Measurements from ENCODE around the gene NPY. TPM values are rescaled to one million over a fixed set of nuclear protein-coding genes. Genes with fewer than 3 reads are reported as not detected.

Gene NPY
- total RNA-seq, 1 experiment from 2014 or later, result not detected

DNA sequence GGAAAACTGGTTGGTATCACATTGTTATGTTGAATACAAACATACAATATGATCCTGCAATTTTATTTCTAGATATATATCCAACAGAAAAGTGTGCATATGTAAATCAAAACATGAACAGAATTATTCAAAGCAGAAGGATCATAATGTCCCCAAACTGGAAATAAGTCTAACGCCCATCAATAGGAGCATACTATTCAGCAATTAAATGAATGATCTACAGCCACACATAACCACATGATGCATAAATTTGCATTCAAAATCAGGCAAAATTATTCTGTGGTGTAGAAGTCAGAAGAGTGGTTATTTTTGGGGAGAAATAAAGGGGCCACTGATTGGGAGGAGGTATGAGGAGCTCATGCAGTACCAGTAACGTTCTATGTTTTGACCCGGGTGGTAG, 28.6 kb downstream of the NPY start:
- ChIA-PET CTCF (no interaction called here), POLR2A (no interaction called here)
- no TSS peak for BruUV-seq (replicated peaks)
- Histone ChIP-seq H3K4me1 (ENCODE audit: control insufficient read depth, insufficient read depth, low read length) (no peaks in the 10 kb centered on the region), H3K36me3 (ENCODE audit: control insufficient read depth, insufficient read depth, low read length) (no peaks in the 10 kb centered on the region), H3K9me3 (ENCODE audit: control insufficient read depth, insufficient read depth, low read depth, low read length) (no peaks in the 10 kb centered on the region), H3K27me3 (ENCODE audit: control insufficient read depth, insufficient read depth, low read length) (peaks cover 6% of the 10 kb centered on the region), H3K27ac (ENCODE audit: low read length) (no peak overlapping the region), H3K4me3 (ENCODE audit: low read depth in 2 of 2, low read length in 2 of 2) (no peak overlapping the region)
- in situ Hi-C loops (cut with HindIII; ENCODE audit: low pct_unique_long_range_greater_than_20kb, low sequenced_read_pairs) (no loop called here), intact Hi-C loops (cut with micrococcal nuclease; ENCODE audit: unreplicated experiment) (no loop called here)
- TF ChIP-seq, protein P1, sequence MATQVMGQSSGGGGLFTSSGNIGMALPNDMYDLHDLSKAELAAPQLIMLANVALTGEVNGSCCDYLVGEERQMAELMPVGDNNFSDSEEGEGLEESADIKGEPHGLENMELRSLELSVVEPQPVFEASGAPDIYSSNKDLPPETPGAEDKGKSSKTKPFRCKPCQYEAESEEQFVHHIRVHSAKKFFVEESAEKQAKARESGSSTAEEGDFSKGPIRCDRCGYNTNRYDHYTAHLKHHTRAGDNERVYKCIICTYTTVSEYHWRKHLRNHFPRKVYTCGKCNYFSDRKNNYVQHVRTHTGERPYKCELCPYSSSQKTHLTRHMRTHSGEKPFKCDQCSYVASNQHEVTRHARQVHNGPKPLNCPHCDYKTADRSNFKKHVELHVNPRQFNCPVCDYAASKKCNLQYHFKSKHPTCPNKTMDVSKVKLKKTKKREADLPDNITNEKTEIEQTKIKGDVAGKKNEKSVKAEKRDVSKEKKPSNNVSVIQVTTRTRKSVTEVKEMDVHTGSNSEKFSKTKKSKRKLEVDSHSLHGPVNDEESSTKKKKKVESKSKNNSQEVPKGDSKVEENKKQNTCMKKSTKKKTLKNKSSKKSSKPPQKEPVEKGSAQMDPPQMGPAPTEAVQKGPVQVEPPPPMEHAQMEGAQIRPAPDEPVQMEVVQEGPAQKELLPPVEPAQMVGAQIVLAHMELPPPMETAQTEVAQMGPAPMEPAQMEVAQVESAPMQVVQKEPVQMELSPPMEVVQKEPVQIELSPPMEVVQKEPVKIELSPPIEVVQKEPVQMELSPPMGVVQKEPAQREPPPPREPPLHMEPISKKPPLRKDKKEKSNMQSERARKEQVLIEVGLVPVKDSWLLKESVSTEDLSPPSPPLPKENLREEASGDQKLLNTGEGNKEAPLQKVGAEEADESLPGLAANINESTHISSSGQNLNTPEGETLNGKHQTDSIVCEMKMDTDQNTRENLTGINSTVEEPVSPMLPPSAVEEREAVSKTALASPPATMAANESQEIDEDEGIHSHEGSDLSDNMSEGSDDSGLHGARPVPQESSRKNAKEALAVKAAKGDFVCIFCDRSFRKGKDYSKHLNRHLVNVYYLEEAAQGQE (IDR thresholded peaks at IDR 0.05; ENCODE audit: insufficient read depth in 1 of 2, low read depth in 2 of 2, low read length in 1 of 2), result no peak
- TF ChIP-seq, protein P2, sequence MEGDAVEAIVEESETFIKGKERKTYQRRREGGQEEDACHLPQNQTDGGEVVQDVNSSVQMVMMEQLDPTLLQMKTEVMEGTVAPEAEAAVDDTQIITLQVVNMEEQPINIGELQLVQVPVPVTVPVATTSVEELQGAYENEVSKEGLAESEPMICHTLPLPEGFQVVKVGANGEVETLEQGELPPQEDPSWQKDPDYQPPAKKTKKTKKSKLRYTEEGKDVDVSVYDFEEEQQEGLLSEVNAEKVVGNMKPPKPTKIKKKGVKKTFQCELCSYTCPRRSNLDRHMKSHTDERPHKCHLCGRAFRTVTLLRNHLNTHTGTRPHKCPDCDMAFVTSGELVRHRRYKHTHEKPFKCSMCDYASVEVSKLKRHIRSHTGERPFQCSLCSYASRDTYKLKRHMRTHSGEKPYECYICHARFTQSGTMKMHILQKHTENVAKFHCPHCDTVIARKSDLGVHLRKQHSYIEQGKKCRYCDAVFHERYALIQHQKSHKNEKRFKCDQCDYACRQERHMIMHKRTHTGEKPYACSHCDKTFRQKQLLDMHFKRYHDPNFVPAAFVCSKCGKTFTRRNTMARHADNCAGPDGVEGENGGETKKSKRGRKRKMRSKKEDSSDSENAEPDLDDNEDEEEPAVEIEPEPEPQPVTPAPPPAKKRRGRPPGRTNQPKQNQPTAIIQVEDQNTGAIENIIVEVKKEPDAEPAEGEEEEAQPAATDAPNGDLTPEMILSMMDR (IDR thresholded peaks at IDR 0.05), result no peak
- TF ChIP-seq TCF7L2 (IDR thresholded peaks at IDR 0.05; ENCODE audit: low read depth, low read length), result no peak
- no peak for DNase-seq (ENCODE audit: low read depth, low spot score)
- no peak for ATAC-seq

DNA sequence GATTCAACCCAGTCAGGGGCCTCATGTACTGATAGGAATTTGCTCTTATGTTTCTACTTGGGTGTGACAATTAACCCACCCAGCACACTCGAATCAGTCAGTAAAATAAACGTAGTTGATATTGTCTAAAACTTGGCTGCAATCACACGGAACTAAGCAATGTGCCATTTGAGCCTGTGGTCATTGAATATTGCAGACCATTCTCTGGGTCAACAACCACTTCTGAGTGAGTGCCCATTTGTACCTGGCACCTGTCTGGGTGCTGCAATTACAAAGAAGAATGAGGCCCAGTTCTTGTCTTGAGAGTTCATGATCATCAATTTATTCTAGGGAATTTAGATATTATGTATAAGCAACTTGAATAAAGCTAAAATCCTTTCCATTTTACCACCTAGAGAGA, 29.8 kb downstream of the NPY start:
- peaks cover 9% of the 10 kb centered on the region for H3K27me3 ChIP-seq (ENCODE audit: control insufficient read depth, insufficient read depth, low read length)
- CTCF ChIA-PET, result interaction anchor here (0.6 kb wide), 1 partner anchor 779 kb away, joined by 6 read pairs; no protein-coding TSS in a partner anchor
- TF ChIP-seq, protein P1 (IDR thresholded peaks at IDR 0.05; ENCODE audit: insufficient read depth in 1 of 2, low read depth in 2 of 2, low read length in 1 of 2), result no peak
- TF ChIP-seq, protein P2 (IDR thresholded peaks at IDR 0.05), result no peak
- TF ChIP-seq TCF7L2 (IDR thresholded peaks at IDR 0.05; ENCODE audit: low read depth, low read length) (no peak), POLR2AphosphoS5 (IDR thresholded peaks at IDR 0.05; ENCODE audit: low read depth, low read length) (no peak), SIN3A (IDR thresholded peaks at IDR 0.05; ENCODE audit: borderline replicate concordance, insufficient read depth, low read depth, low read length) (no peak)
- in situ Hi-C loops (cut with HindIII; ENCODE audit: low pct_unique_long_range_greater_than_20kb, low sequenced_read_pairs) (no loop called here), intact Hi-C loops (cut with micrococcal nuclease; ENCODE audit: unreplicated experiment) (no loop called here)
- BruUV-seq (replicated peaks), result no TSS peak
- no peaks in the 10 kb centered on the region for H3K4me1 ChIP-seq (ENCODE audit: control insufficient read depth, insufficient read depth, low read length)
- no peak for DNase-seq (ENCODE audit: low read depth, low spot score)
- ATAC-seq, result no peak
- no peaks in the 10 kb centered on the region for H3K36me3 ChIP-seq (ENCODE audit: control insufficient read depth, insufficient read depth, low read length)
- H3K4me3 ChIP-seq (ENCODE audit: low read depth in 2 of 2, low read length in 2 of 2), result no peak overlapping the region
- H3K9me3 ChIP-seq (ENCODE audit: control insufficient read depth, insufficient read depth, low read depth, low read length), result no peaks in the 10 kb centered on the region
- POLR2A ChIA-PET, result no interaction called here
- H3K27ac ChIP-seq (ENCODE audit: low read length), result no peak overlapping the region

Data from Panc1 (cell line).